Testis (tissue), 2 donors: ENCODE data around the gene GRK3.

Experiments
- CTCF ChIP-seq, 3 experiments: fragments of 450-650 bp in 2 of 3; fragments of 200-600 bp in 1 of 3; sonication (generic) in 1 of 3; IDR thresholded peaks; one replicate each; pipeline ENCODE4 v1.5.1; 2016 to 2019; ENCODE audit warnings: antibody characterized with exemption in 3 of 3, mild to moderate bottlenecking in 2 of 3, moderate library complexity in 1 of 3
- POLR2A ChIP-seq: fragments of 450-650 bp; IDR thresholded peaks from one replicate; pipeline ENCODE4 v1.6.1; 2017; ENCODE audit warnings: antibody characterized with exemption, mild to moderate bottlenecking, moderate library complexity

DNA sequence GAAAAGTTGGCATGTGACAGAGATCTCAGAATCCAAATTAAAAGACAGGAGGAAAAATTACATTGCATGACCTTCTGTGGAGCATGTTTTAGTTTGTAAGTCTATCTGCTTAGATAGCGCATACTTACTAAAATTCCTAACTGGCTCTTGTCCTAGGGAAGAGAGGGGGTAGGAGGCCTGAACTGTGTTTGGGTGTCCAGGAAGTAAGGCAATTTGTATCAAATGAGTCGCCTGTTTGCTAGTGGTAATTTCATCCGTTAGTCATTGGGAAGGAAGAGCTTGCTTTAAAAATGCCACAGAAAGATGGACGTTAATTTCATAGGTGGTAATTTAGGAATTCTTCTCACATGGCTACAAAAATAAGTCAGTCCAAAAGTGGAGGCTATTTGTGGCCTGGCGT, 18.5 kb downstream of the GRK3 start:
- TF ChIP-seq CTCF (IDR thresholded peaks at IDR 0.05) (no peak), POLR2A (no peak)
